SK-N-SH (cell line): ENCODE measurements around the gene TRMT1. TPM values are rescaled to one million over a fixed set of nuclear protein-coding genes. Genes with fewer than 3 reads are reported as not detected.

Source experiments
- CTCF ChIA-PET: fragments of 300-600, 350-600 bp; formaldehyde crosslinking; extraction: SDS; loops from one replicate; lab custom pipeline; 2021; lab: Yijun Ruan, JAX
- POLR2A ChIA-PET: fragments of 350-600 bp; sonication (Branson Sonifier 250); formaldehyde crosslinking; extraction: SDS; loops from one replicate; lab custom pipeline; 2020; ENCODE audit warnings: antibody characterized with exemption, inconsistent platforms; lab: Yijun Ruan, JAX
- DNase-seq: peaks from one replicate; pipeline ENCODE4 v3.0.0; 2012
- H2AFZ ChIP-seq: fragments of 200-600 bp; sonication (generic); 2 replicates; pipeline ENCODE4 v1.8.1; 2016; ENCODE audit warnings: antibody characterized with exemption, mild to moderate bottlenecking, low read depth
- H3F3A ChIP-seq: fragments of 200-600 bp; sonication (generic); replicated peaks from 2 replicates; pipeline ENCODE3; 2016; ENCODE audit warnings: antibody characterized with exemption, mild to moderate bottlenecking; ENCODE audit not compliant: insufficient read depth
- H3K27ac ChIP-seq, 2 experiments: fragments of 200-500 bp in 1 of 2; fragments of 200-600 bp in 1 of 2; sonication (Bioruptor generic) in 1 of 2; sonication (generic), shearing (Covaris generic) in 1 of 2; 2 replicates each; pipeline versions ENCODE4 v1.5.1 to v1.6.1; 2014 to 2016; ENCODE audit warnings: low read depth in 2 of 2, inconsistent platforms in 1 of 2, low read length in 1 of 2, mild to moderate bottlenecking in 1 of 2, mixed read lengths in 1 of 2
- H3K27me3 ChIP-seq: fragments of 200-600 bp; sonication (generic), shearing (Covaris generic); 2 replicates; pipeline ENCODE4 v1.6.1; 2016; ENCODE audit warnings: mixed run types; ENCODE audit not compliant: insufficient read depth
- H3K36me3 ChIP-seq, 2 experiments: fragments of 200-500 bp in 1 of 2; fragments of 200-600 bp in 1 of 2; sonication (Bioruptor generic) in 1 of 2; sonication (generic) in 1 of 2; replicated peaks in 1 of 2; 2 replicates each; pipeline versions ENCODE3 to v1.5.1; 2014 to 2016; ENCODE audit warnings: low read length in 1 of 2, mild to moderate bottlenecking in 1 of 2; ENCODE audit not compliant: insufficient read depth in 2 of 2, control insufficient read depth in 1 of 2
- H3K4me1 ChIP-seq, 2 experiments: fragments of 200-500 bp in 1 of 2; fragments of 200-600 bp in 1 of 2; sonication (Bioruptor generic) in 1 of 2; sonication (generic), shearing (Covaris generic) in 1 of 2; 2 replicates each; pipeline versions ENCODE4 v1.5.1 to v1.6.1; 2014 to 2016; ENCODE audit warnings: low read depth in 1 of 2, low read length in 1 of 2, mixed run types in 1 of 2; ENCODE audit not compliant: insufficient read depth in 2 of 2, control insufficient read depth in 1 of 2
- H3K4me2 ChIP-seq: fragments of 200-600 bp; sonication (generic), shearing (Covaris generic); 2 replicates; pipeline ENCODE4 v1.6.1; 2017; ENCODE audit warnings: mixed run types
- H3K4me3 ChIP-seq, 2 experiments: fragments of 200-500 bp in 1 of 2; fragments of 200-600 bp in 1 of 2; sonication (Bioruptor generic) in 1 of 2; sonication (generic), shearing (Covaris generic) in 1 of 2; 2 replicates each; pipeline versions ENCODE4 v1.5.1 to v1.8.1; 2014 to 2016; ENCODE audit warnings: low read depth in 2 of 2, inconsistent platforms in 1 of 2, low read length in 1 of 2, mild to moderate bottlenecking in 1 of 2, mixed read lengths in 1 of 2, moderate library complexity in 1 of 2
- H3K79me2 ChIP-seq: fragments of 200-600 bp; sonication (generic); 2 replicates; pipeline ENCODE4 v1.8.1; 2017; ENCODE audit warnings: mild to moderate bottlenecking; ENCODE audit not compliant: insufficient read depth
- H3K9ac ChIP-seq: fragments of 200-600 bp; sonication (generic); 2 replicates; pipeline ENCODE4 v1.6.1; 2017; ENCODE audit warnings: mixed run types
- H3K9me2 ChIP-seq: fragments of 200-600 bp; sonication (generic); 2 replicates; pipeline ENCODE4 v1.6.1; 2017; ENCODE audit warnings: mixed run types
- H3K9me3 ChIP-seq: fragments of 200-600 bp; sonication (generic); 2 replicates; pipeline ENCODE4 v1.6.1; 2017; ENCODE audit warnings: mixed run types, mild to moderate bottlenecking, moderate library complexity
- H4K20me1 ChIP-seq: fragments of 200-600 bp; sonication (generic); 2 replicates; pipeline ENCODE4 v1.6.1; 2017; ENCODE audit warnings: mild to moderate bottlenecking, mixed run types; ENCODE audit not compliant: insufficient read depth
- ELF1 ChIP-seq: IDR thresholded peaks from 2 replicates; pipeline ENCODE4 v1.4.0; 2012
- FOXM1 ChIP-seq: IDR thresholded peaks from 2 replicates; pipeline ENCODE4 v1.4.0; 2012; ENCODE audit warnings: low read depth, mild to moderate bottlenecking
- IRF3 ChIP-seq: fragments of 150-350 bp; IDR thresholded peaks from 2 replicates; pipeline ENCODE4 v1.6.1; 2016; ENCODE audit warnings: mild to moderate bottlenecking, low read depth, low read length
- MEF2A ChIP-seq: IDR thresholded peaks from 2 replicates; pipeline ENCODE4 v1.4.0; 2012; ENCODE audit warnings: low read depth, borderline replicate concordance
- MXI1 ChIP-seq: IDR thresholded peaks from 2 replicates; pipeline ENCODE4 v1.6.1; 2012; ENCODE audit warnings: mild to moderate bottlenecking, low read depth, low read length, improper control_type of control experiment
- NFIC ChIP-seq: IDR thresholded peaks from 2 replicates; pipeline ENCODE4 v1.4.0; 2012; ENCODE audit warnings: borderline replicate concordance
- RAD21 ChIP-seq: IDR thresholded peaks from 2 replicates; pipeline ENCODE4 v1.6.1; 2012; ENCODE audit warnings: mild to moderate bottlenecking, low read length
- SIN3A ChIP-seq: IDR thresholded peaks from 2 replicates; pipeline ENCODE4 v1.6.1; 2012; ENCODE audit warnings: low read depth, mild to moderate bottlenecking, low read length, moderate library complexity, borderline replicate concordance
- SMC3 ChIP-seq: IDR thresholded peaks from 2 replicates; pipeline ENCODE4 v1.6.1; 2012; ENCODE audit warnings: low read depth, low read length, improper control_type of control experiment
- USF1 ChIP-seq: IDR thresholded peaks from 2 replicates; pipeline ENCODE4 v1.4.0; 2012; ENCODE audit warnings: low read depth, borderline replicate concordance
- WGBS: methylation state at CpG from one replicate; pipeline ENCODE4 v1.1.6; 2017; ENCODE audit warnings: low lambda C conversion rate; 5-methylcytosine and 5-hydroxymethylcytosine counted together
- polyA plus RNA-seq, 3 experiments: library from polyadenylated mRNA; depleted of rRNA; stranded (reverse); fragments of >200 nt; gene quantifications; 2 replicates each; pipeline ENCODE4 v1.2.3, GENCODE V29; 2012

Gene TRMT1
- polyA plus RNA-seq, 1 of the 3 experiments (the other 2 are of a cell fraction) = 64.9 TPM

- TF ChIP-seq USF1 (no peak), RAD21 (peak; percentile 32; the same call in 1 of the 2 replicates)
Observed at GRCh38 chr19:13104360-13104847, 12.1 kb downstream of the TRMT1 start (continued).

- TF ChIP-seq SIN3A = no peak
- TF ChIP-seq IRF3 = no peak
- no peak for TF ChIP-seq MXI1
- no peak for TF ChIP-seq NFIC
- no peak for TF ChIP-seq ELF1
- no peak for TF ChIP-seq MEF2A
- no peak for TF ChIP-seq USF1
- TF ChIP-seq SMC3 = no peak
- no peak for TF ChIP-seq FOXM1
- TF ChIP-seq, all 33 proteins: peak for 0
- Histone ChIP-seq H3K4me1 (peaks cover 0 to 24% of the 10 kb centered on the region in 2 experiments; a peak in 3 of 4 replicates), H3K27ac (peak overlapping the region in 1 of 2 experiments; percentile 92; a peak in 2 of 4 replicates), H4K20me1 (no peaks in the 10 kb centered on the region), H3F3A (peaks cover 5% of the 10 kb centered on the region), H3K9me2 (no peaks in the 10 kb centered on the region), H2AFZ (no peak overlapping the region), H3K79me2 (peaks cover 12% of the 10 kb centered on the region; the same call in 1 of the 2 replicates), H3K27me3 (no peaks in the 10 kb centered on the region), H3K36me3 (peaks cover 0 to 13% of the 10 kb centered on the region in 2 experiments), H3K9me3 (no peaks in the 10 kb centered on the region), H3K4me2 (no peak overlapping the region), H3K9ac (no peak overlapping the region), H3K4me3 (no peak overlapping the region)
- ChIA-PET POLR2A (interaction anchor here (0.7 kb wide), 1 partner anchor 121 kb away, joined by 6 read pairs; no protein-coding TSS in a partner anchor), CTCF (interaction anchor here (0.6 to 9.5 kb wide), 14 partner anchors 11 to 139 kb away, joined by 3 to 76 read pairs (median 4); no protein-coding TSS in a partner anchor)
- no peak for DNase-seq
- 94% methylated on average over 10 of the region's 13 CpGs for WGBS
Observed at GRCh38 chr19:13103581-13104359, 12.8 kb downstream of the TRMT1 start.
